ENCODE measurements around the gene LRP1B. TPM values are rescaled to one million over a fixed set of nuclear protein-coding genes. Genes with fewer than 3 reads are reported as not detected.

LRP1B gene
- total RNA-seq, 1 donor from 2014 or later = 0.54 TPM

GRCh38 chr2:142142595-142142994 is 11.8 kb upstream of the LRP1B start:
- Mint-ChIP-seq H3K27ac (ENCODE audit: unreplicated experiment) (no peak overlapping the region), H3K4me1 (no peaks in the 10 kb centered on the region), H3K36me3 (ENCODE audit: low read depth) (no peaks in the 10 kb centered on the region), H3K27me3 (ENCODE audit: low read depth) (peaks cover 12% of the 10 kb centered on the region), H3K9me3 (no peaks in the 10 kb centered on the region), H3K4me3 (no peak overlapping the region)
- DNase-seq (ENCODE audit: low read depth, low spot score) = no peak
- no peak for TF ChIP-seq CTCF (conservative IDR thresholded peaks at IDR 0.05)

GRCh38 chr2:142140434-142140845 is 9.6 kb upstream of the LRP1B start:
- H3K9me3 Mint-ChIP-seq = no peaks in the 10 kb centered on the region
- H3K4me3 Mint-ChIP-seq = no peak overlapping the region
- H3K27ac Mint-ChIP-seq (ENCODE audit: unreplicated experiment) = no peak overlapping the region
- H3K36me3 Mint-ChIP-seq (ENCODE audit: low read depth) = no peaks in the 10 kb centered on the region
- no peak for DNase-seq (ENCODE audit: low read depth, low spot score)
- H3K27me3 Mint-ChIP-seq (ENCODE audit: low read depth) = peaks cover 17% of the 10 kb centered on the region
- TF ChIP-seq CTCF (conservative IDR thresholded peaks at IDR 0.05) = peak; percentile 88
- no peaks in the 10 kb centered on the region for H3K4me1 Mint-ChIP-seq

GRCh38 chr2:142139384-142139783 is 8.6 kb upstream of the LRP1B start:
- TF ChIP-seq CTCF (conservative IDR thresholded peaks at IDR 0.05) = no peak
- H3K27me3 Mint-ChIP-seq (ENCODE audit: low read depth) = peaks cover 19% of the 10 kb centered on the region
- DNase-seq (ENCODE audit: low read depth, low spot score) = no peak
- peaks cover 5% of the 10 kb centered on the region for H3K4me1 Mint-ChIP-seq
- no peaks in the 10 kb centered on the region for H3K36me3 Mint-ChIP-seq (ENCODE audit: low read depth)
- H3K27ac Mint-ChIP-seq (ENCODE audit: unreplicated experiment) = no peak overlapping the region
- no peaks in the 10 kb centered on the region for H3K9me3 Mint-ChIP-seq
- H3K4me3 Mint-ChIP-seq = no peak overlapping the region

- Mint-ChIP-seq H3K4me3 (no peak overlapping the region), H3K36me3 (ENCODE audit: low read depth) (no peaks in the 10 kb centered on the region), H3K4me1 (peaks cover 8% of the 10 kb centered on the region), H3K9me3 (no peaks in the 10 kb centered on the region), H3K27ac (ENCODE audit: unreplicated experiment) (no peak overlapping the region), H3K27me3 (ENCODE audit: low read depth) (peaks cover 30% of the 10 kb centered on the region)
- no peak for DNase-seq (ENCODE audit: low read depth, low spot score)
- no peak for TF ChIP-seq CTCF (conservative IDR thresholded peaks at IDR 0.05)
Measured at GRCh38 chr2:142136571-142136970, 5.8 kb upstream of the LRP1B start.

- Mint-ChIP-seq H3K4me3 (no peak overlapping the region), H3K4me1 (peaks cover 21% of the 10 kb centered on the region), H3K27me3 (ENCODE audit: low read depth) (peaks cover 46% of the 10 kb centered on the region), H3K36me3 (ENCODE audit: low read depth) (no peaks in the 10 kb centered on the region), H3K27ac (ENCODE audit: unreplicated experiment) (no peak overlapping the region), H3K9me3 (no peaks in the 10 kb centered on the region)
- TF ChIP-seq CTCF (conservative IDR thresholded peaks at IDR 0.05) = no peak
- no peak for DNase-seq (ENCODE audit: low read depth, low spot score)
Measured at GRCh38 chr2:142134911-142135310, 4.1 kb upstream of the LRP1B start.

Data from neural crest cell (in vitro differentiated cells).